ENCODE results near the gene ANKRD6. TPM values are rescaled to one million over a fixed set of nuclear protein-coding genes. Genes with fewer than 3 reads are reported as not detected.
A peak's percentile ranks its signal among the peaks of the same experiment; 100 is the strongest.
"Not testable (repeated sequence)": the region's sequence is repeated elsewhere in the genome, so short reads cannot be mapped to it uniquely, and the experiment has no call there.

The ANKRD6 gene
- total RNA-seq, 4 donors from 2014 or later = 1.6 to 6.8 (median 2.9) TPM

DNA sequence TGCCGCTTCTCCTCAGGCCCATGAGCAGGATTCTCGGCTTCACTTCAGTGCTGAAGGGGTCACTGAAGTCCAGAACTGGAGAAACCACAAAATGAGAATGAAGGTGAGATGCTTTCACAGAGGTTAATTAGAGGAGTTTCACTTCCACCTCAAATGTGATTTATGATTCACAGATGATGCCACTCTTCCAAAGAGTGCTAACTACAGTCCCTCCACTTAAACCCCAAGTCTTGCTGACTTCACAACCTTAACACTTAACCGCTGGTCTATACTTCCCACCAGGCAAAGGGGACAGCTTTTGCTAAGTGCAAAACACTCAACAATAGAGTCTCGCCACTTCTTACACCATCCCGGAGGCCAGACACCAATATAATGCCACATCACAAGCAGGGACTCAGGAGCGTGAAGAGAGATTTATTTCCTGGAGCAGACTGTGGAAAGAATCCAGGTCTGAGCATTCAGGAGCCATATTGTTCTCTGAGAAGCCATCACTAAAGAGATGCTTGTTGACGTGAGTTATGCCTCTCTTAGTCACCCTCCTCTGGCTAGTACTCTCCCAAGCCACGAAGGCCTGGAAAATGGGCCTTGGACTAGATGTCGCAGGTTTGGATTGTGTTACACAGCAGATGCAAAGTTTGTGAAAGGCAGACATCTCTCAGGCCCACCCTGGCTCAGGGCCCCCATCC lies 45.3 kb upstream of the ANKRD6 start:
- no peaks in the 10 kb centered on the region for H3K27me3 ChIP-seq
- intact Hi-C loops (cut with DNase I; ENCODE audit: low total_unique reads) (no loop called here), in situ Hi-C loops (cut with MboI; ENCODE audit: low sequenced_read_pairs in 4 of 4) (no loop called here)
- no peak for TF ChIP-seq POLR2A (IDR thresholded peaks at IDR 0.05)
- TF ChIP-seq, protein P1, sequence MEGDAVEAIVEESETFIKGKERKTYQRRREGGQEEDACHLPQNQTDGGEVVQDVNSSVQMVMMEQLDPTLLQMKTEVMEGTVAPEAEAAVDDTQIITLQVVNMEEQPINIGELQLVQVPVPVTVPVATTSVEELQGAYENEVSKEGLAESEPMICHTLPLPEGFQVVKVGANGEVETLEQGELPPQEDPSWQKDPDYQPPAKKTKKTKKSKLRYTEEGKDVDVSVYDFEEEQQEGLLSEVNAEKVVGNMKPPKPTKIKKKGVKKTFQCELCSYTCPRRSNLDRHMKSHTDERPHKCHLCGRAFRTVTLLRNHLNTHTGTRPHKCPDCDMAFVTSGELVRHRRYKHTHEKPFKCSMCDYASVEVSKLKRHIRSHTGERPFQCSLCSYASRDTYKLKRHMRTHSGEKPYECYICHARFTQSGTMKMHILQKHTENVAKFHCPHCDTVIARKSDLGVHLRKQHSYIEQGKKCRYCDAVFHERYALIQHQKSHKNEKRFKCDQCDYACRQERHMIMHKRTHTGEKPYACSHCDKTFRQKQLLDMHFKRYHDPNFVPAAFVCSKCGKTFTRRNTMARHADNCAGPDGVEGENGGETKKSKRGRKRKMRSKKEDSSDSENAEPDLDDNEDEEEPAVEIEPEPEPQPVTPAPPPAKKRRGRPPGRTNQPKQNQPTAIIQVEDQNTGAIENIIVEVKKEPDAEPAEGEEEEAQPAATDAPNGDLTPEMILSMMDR (IDR thresholded peaks at IDR 0.05 in 4 of 5, conservative IDR thresholded peaks at IDR 0.05 in 1 of 5) = no peak
- peak overlapping the region; percentile 75 to 86 (median 81) for H3K27ac ChIP-seq
- H3K4me1 ChIP-seq = peaks cover 57 to 62% of the 10 kb centered on the region in 2 donors
- peak; percentile 39 to 48 for ATAC-seq
- H3K4me3 ChIP-seq = no peak overlapping the region
- no peaks in the 10 kb centered on the region for H3K36me3 ChIP-seq
- DNase-seq = no peak
- H3K9me3 ChIP-seq = no peaks in the 10 kb centered on the region

DNA sequence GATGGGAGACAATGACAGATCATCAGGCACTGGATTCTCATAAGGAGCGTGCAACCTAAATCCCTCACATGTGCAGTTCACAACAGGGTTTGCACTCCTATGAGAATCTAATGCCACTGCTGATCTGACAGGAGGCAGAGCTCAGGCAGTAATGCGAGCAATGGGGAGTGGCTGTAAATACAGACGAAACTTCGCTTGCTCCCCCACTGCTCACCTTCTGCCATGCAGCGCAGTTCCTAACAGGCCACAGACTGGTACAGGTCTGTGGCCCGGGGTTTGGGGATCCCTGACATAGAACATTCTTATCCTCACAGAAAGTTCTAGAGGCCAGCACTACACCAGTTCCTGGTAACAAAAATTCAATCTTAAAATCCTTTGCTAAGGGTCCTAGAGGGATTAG lies 44.1 kb upstream of the ANKRD6 start:
- no peak for ATAC-seq
- Histone ChIP-seq H3K9me3 (no peaks in the 10 kb centered on the region), H3K27me3 (no peaks in the 10 kb centered on the region), H3K4me3 (no peak overlapping the region), H3K27ac (peak overlapping the region in 3 of 4 donors; percentile 25 to 86 (median 82)), H3K36me3 (no peaks in the 10 kb centered on the region), H3K4me1 (peaks cover 51 to 58% of the 10 kb centered on the region in 2 donors)
- intact Hi-C loops (cut with DNase I; ENCODE audit: low total_unique reads) (no loop called here), in situ Hi-C loops (cut with MboI; ENCODE audit: low sequenced_read_pairs in 4 of 4) (no loop called here)
- no peak for DNase-seq
- no peak for TF ChIP-seq POLR2A (IDR thresholded peaks at IDR 0.05)
- TF ChIP-seq, protein P1 (IDR thresholded peaks at IDR 0.05 in 4 of 5, conservative IDR thresholded peaks at IDR 0.05 in 1 of 5) = no peak

DNA sequence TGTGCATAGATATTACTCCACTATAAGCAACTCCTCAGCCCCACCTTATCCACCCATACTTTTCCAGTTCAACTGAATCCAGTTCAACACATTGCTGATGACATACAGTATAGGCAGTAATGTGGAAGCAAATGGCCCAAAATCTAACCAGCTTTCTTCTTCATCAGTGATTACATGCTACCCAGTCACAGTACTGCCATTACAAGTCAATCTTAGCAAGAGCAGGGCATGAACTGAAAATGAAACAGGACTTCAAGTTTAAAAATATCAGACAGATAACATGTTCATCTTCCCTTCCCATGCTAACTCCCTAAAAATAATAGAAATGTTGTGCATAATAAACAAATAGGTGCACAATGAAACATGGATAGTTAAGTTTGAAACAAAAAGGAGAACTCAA lies 40.1 kb upstream of the ANKRD6 start:
- ATAC-seq (no peak), DNase-seq (no peak)
- intact Hi-C loops (cut with DNase I; ENCODE audit: low total_unique reads) = no loop called here
- no peak overlapping the region for H3K4me3 ChIP-seq
- in situ Hi-C loops (cut with MboI; ENCODE audit: low sequenced_read_pairs in 4 of 4) = no loop called here
- peaks cover 13 to 24% of the 10 kb centered on the region in 2 donors for H3K4me1 ChIP-seq
- H3K27ac ChIP-seq = peak overlapping the region in 1 of 4 donors; percentile 21
- H3K36me3 ChIP-seq = no peaks in the 10 kb centered on the region
- H3K9me3 ChIP-seq = no peaks in the 10 kb centered on the region
- TF ChIP-seq, protein P1 (IDR thresholded peaks at IDR 0.05 in 4 of 5, conservative IDR thresholded peaks at IDR 0.05 in 1 of 5) = no peak
- no peak for TF ChIP-seq POLR2A (IDR thresholded peaks at IDR 0.05)
- H3K27me3 ChIP-seq = no peaks in the 10 kb centered on the region

DNA sequence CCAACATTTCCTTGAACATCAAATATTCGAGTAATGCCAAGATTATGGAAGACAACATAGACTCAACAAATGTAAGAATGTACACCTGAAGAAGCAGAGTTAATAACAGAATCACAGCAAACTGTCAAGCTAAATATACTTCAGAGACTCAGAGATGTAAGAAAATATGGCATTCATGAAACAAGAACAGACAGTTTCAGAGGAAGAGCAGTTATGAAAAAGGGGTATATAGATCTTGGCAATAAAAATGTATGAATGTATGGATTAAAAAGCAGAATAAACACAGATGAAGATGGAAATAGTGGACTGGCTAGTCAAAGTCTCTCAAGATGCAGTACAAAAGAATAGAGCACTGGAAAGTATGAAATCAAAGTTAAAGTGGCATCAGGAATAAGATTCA lies 39.3 kb upstream of the ANKRD6 start:
- H3K4me3 ChIP-seq = no peak overlapping the region
- peak overlapping the region in 1 of 4 donors; percentile 21 for H3K27ac ChIP-seq
- no peaks in the 10 kb centered on the region for H3K27me3 ChIP-seq
- H3K9me3 ChIP-seq = no peaks in the 10 kb centered on the region
- no peaks in the 10 kb centered on the region for H3K36me3 ChIP-seq
- DNase-seq = no peak
- intact Hi-C loops (cut with DNase I; ENCODE audit: low total_unique reads) (no loop called here), in situ Hi-C loops (cut with MboI; ENCODE audit: low sequenced_read_pairs in 4 of 4) (no loop called here)
- no peak for ATAC-seq
- peaks cover 5 to 18% of the 10 kb centered on the region in 2 donors for H3K4me1 ChIP-seq
- TF ChIP-seq POLR2A (IDR thresholded peaks at IDR 0.05) = no peak
- TF ChIP-seq, protein P1 (IDR thresholded peaks at IDR 0.05 in 4 of 5, conservative IDR thresholded peaks at IDR 0.05 in 1 of 5) = no peak

DNA sequence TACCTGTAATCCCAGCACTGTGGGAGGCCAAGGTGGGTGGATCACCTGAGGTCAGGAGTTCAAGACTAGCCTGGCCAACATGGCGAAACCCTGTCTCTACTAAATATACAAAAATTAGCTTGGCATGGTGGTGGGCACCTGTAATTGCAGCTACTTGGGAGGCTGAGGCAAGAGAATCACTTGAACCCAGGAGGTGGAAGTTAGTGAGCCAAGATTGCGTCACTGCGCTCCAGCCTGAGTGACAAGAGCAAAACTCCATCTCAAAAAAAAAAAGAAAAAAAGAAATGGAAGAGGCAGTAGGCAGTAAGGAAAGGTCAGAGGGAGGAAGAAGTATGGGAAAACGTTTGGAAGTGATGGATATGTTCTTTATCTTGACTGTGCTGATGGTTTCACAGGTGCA lies 35.1 kb upstream of the ANKRD6 start:
- H3K9me3 ChIP-seq; DNase-seq; H3K4me3 ChIP-seq; ATAC-seq; intact Hi-C loops (cut with DNase I; ENCODE audit: low total_unique reads); in situ Hi-C loops (cut with MboI; ENCODE audit: low sequenced_read_pairs in 4 of 4); H3K27me3 ChIP-seq; H3K36me3 ChIP-seq: not testable (repeated sequence)
- Histone ChIP-seq H3K4me1 (peaks cover 22 to 33% of the 10 kb centered on the region in 2 donors), H3K27ac (peak overlapping the region in 3 of 4 donors; percentile 45 to 69 (median 64))
